HFF-Myc (cell line): ENCODE data around the gene ETV6.

Source experiments
- DNase-seq: peaks from one replicate; pipeline ENCODE4 v3.0.0-alpha.2; 2011; ENCODE audit warnings: low read depth; ENCODE audit errors: extremely low read depth
- H3K4me3 ChIP-seq: replicated peaks from 2 replicates; pipeline ENCODE4 v1.5.1; 2011; ENCODE audit warnings: low read depth, mild to moderate bottlenecking, control low read depth, low read length
- TF ChIP-seq, protein P1 (sequence below): IDR thresholded peaks from 2 replicates; pipeline ENCODE4 v1.5.1; 2012; ENCODE audit warnings: mild to moderate bottlenecking, low read depth, low read length, control low read depth; ENCODE audit errors: missing control alignments

ETV6 gene

DNA sequence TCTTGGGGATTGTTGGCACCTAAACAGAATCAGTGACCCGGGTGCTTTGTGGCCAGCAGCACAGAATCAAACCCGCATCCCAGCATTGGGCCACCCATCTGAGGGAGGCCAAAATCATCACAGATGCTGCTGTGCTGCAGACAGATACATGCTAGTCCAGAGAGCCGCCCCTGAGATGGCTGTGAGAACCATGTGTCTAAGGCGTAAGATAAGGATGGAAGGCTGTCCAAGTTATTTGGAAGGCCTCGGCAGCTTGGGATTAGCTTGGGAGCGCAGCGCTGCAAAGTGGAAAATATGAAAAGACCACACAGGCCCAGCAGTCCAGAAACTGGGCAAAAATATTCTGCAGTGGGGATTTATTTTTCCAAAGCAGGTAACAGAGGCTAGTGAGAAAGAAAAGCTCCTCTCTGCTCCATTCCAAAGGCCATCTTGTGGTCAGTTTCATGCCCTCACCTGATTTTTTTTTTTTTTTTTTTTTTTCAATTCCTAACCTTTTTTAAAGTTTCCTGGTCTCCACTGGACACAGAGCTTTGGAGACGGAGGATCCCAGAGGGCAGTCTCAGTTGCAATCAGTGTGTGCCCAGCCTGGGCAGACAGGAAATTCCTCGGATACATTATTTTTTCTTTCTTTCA is 242.4 kb downstream of the ETV6 start:
- TF ChIP-seq, protein P1, sequence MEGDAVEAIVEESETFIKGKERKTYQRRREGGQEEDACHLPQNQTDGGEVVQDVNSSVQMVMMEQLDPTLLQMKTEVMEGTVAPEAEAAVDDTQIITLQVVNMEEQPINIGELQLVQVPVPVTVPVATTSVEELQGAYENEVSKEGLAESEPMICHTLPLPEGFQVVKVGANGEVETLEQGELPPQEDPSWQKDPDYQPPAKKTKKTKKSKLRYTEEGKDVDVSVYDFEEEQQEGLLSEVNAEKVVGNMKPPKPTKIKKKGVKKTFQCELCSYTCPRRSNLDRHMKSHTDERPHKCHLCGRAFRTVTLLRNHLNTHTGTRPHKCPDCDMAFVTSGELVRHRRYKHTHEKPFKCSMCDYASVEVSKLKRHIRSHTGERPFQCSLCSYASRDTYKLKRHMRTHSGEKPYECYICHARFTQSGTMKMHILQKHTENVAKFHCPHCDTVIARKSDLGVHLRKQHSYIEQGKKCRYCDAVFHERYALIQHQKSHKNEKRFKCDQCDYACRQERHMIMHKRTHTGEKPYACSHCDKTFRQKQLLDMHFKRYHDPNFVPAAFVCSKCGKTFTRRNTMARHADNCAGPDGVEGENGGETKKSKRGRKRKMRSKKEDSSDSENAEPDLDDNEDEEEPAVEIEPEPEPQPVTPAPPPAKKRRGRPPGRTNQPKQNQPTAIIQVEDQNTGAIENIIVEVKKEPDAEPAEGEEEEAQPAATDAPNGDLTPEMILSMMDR = no peak
- no peak for DNase-seq
- H3K4me3 ChIP-seq = no peak overlapping the region

- H3K4me3 ChIP-seq = no peak overlapping the region
- DNase-seq = no peak
- TF ChIP-seq, protein P1 = no peak
These were observed 244.5 kb downstream of the ETV6 start for GRCh38 chr12:11893998-11894397.

DNA sequence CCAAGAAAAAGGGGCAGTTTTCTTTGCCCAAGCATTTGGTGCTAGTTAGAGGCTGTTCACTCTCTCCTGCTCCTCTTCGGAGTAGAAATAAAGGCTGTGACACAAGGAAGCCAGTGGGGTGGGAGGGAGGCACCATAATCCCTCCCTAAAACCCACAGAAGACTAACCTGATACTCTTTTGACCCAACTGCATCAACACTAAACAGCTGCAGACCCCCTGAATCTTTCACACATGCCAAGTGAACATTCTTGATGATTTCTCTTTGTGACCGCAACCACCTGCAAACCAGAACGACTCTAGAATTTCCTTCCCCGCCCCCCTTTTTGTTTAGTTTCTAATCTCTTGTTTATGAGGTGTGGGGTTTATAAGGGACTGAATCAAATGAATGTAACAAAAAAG is 245.4 kb downstream of the ETV6 start:
- TF ChIP-seq, protein P1 = no peak

DNA sequence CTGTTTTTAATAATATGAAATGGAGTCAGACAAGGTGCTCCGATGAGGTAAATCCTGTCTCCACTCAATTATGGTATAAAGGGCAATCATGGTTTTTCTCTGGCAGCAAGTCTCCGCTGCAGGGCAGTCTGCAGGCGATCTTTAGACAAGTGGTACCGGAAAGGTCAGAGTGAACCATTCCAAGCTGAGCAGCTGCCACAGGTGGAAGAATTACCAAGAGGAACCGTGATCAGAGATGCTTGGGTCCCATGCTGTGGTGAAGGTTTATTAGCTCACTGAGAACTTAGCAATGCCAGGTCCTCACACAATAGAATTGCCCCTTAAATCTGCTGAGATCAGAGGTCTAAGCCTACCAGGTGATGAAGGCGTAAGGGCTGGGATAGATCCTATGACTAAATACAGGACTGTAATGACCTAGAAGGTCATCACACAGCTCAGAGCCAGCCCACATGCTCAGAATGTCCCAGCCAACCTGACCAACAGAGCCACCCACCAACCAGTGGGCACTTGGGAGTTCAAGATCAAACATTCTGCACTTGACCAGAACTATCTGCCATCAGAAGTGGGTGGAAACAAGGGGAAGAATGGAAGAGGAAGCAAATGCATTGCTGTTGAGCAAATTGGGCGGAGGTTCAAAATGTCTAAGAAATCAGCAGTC is 246.1 kb downstream of the ETV6 start:
- TF ChIP-seq, protein P1 = no peak
- DNase-seq = no peak
- no peak overlapping the region for H3K4me3 ChIP-seq

More for the DNA sequence above, 245.4 kb downstream of the ETV6 start:
- H3K4me3 ChIP-seq = no peak overlapping the region
- DNase-seq = no peak

DNA sequence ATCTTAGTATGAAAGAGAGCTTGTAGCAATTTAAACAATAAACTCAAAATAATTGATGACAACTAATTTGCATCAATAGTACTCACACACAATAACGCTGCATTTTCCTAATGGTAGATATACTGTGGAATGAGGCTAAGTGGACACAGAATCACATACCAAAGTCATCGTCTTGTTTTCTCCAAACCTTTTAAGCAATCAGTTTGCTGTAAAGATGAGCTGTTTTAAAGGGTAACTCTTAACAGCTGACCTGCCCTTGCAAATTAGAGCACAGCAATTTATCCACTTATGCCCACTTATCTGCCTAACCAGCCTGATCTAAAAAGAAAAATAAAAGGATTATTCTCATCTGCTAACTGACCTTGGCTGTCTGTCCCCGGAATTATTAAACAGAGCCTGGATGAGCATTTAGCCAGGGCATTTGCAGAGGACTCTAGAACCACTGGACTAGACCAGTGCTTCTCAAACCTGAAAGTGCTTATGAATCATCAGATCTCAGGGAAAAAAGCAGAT is 247.0 kb downstream of the ETV6 start:
- H3K4me3 ChIP-seq = no peak overlapping the region
- no peak for DNase-seq
- TF ChIP-seq, protein P1 = no peak

DNA sequence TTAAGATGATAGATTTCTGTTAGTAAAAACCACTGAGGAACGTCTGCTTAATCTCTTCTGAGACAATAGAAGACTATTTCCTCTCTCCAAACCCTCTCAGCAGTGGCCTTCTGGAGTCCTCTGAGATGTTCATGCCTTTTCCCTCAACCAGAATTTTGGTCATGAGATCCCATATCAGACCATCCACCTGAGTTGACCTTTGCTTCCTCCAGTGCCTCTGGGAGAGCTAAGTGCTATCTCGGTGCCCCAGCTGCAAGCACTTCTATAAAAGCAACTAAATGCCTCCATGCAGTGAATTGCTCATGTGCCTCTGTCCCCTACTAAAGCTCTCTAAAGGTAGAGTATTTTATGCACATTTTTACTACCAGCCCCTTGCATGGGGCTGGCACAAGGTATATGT is 248.4 kb downstream of the ETV6 start:
- TF ChIP-seq, protein P1 = no peak
- no peak for DNase-seq
- H3K4me3 ChIP-seq = no peak overlapping the region
